ENCODE measurements around the gene SNX4. TPM values are rescaled to one million over a fixed set of nuclear protein-coding genes. Genes with fewer than 3 reads are reported as not detected.

SNX4 gene
- total and polyA plus RNA-seq, 4 donors: 25.9 to 54.6 (median 35.2) TPM

DNA sequence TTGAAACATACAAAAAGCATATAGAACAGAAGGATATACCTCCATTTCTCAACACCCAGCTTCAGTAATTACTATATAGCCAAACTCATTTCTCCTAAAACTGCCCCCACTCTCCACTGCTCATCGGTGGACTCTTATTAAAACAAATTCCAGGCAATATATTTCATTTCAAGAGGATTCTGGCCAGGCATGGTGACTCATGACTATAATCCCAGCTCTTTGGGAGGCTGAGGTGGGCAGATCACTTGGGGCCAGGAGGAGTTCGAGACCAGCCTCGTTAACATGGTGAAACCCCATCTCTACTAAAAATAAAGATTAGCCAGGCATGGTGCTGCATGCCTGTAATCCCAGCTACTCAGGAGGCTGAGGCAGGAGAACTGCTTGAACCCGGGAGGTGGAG lies 40.9 kb downstream of the SNX4 start:
- TF ChIP-seq TAF1 (conservative IDR thresholded peaks at IDR 0.05) (no peak), FOXA1 (IDR thresholded peaks at IDR 0.05) (no peak), SP1 (IDR thresholded peaks at IDR 0.05) (no peak), HNF4A (conservative IDR thresholded peaks at IDR 0.05) (no peak), EGR1 (IDR thresholded peaks at IDR 0.05; ENCODE audit: low read depth in 2 of 2) (no peak), FOXA2 (IDR thresholded peaks at IDR 0.05) (no peak)
- TF ChIP-seq, protein P1, sequence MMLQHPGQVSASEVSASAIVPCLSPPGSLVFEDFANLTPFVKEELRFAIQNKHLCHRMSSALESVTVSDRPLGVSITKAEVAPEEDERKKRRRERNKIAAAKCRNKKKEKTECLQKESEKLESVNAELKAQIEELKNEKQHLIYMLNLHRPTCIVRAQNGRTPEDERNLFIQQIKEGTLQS (IDR thresholded peaks at IDR 0.05): no peak
- no peak overlapping the region for H3K9ac ChIP-seq (ENCODE audit: low read depth in 1 of 2, low read length in 2 of 2)
- H3K27me3 ChIP-seq (ENCODE audit: control insufficient read depth in 4 of 4, insufficient read depth in 4 of 4, low read length in 3 of 4): no peaks in the 10 kb centered on the region
- no peak overlapping the region for H3K27ac ChIP-seq (ENCODE audit: low read depth in 1 of 2, low read length in 2 of 2)
- no peaks in the 10 kb centered on the region for H3K9me3 ChIP-seq (ENCODE audit: control insufficient read depth in 4 of 4, low read length in 3 of 4)
- peaks cover 0 to 16% (median 8%) of the 10 kb centered on the region in 4 donors for H3K36me3 ChIP-seq (ENCODE audit: control insufficient read depth in 4 of 4, insufficient read depth in 3 of 4, low read depth in 1 of 4, low read length in 3 of 4)
- no peak for DNase-seq (ENCODE audit: low spot score)
- peaks cover 0 to 6% (median 1%) of the 10 kb centered on the region in 4 donors for H3K4me1 ChIP-seq (ENCODE audit: control insufficient read depth in 4 of 4, insufficient read depth in 4 of 4, low read length in 3 of 4)
- 97% methylated on average over 4 of the region's 4 CpGs for WGBS
- H3K4me3 ChIP-seq (ENCODE audit: low read depth in 1 of 3, low read length in 3 of 3): no peak overlapping the region

- Histone ChIP-seq H3K27me3 (ENCODE audit: control insufficient read depth in 4 of 4, insufficient read depth in 4 of 4, low read length in 3 of 4) (no peaks in the 10 kb centered on the region), H3K9ac (ENCODE audit: low read depth in 1 of 2, low read length in 2 of 2) (no peak overlapping the region), H3K4me1 (ENCODE audit: control insufficient read depth in 4 of 4, insufficient read depth in 4 of 4, low read length in 3 of 4) (peaks cover 0 to 3% (median 1%) of the 10 kb centered on the region in 4 donors), H3K36me3 (ENCODE audit: control insufficient read depth in 4 of 4, insufficient read depth in 3 of 4, low read depth in 1 of 4, low read length in 3 of 4) (peaks cover 0 to 16% (median 10%) of the 10 kb centered on the region in 4 donors), H3K4me3 (ENCODE audit: low read depth in 1 of 3, low read length in 3 of 3) (no peak overlapping the region), H3K9me3 (ENCODE audit: control insufficient read depth in 4 of 4, low read length in 3 of 4) (no peaks in the 10 kb centered on the region), H3K27ac (ENCODE audit: low read depth in 1 of 2, low read length in 2 of 2) (no peak overlapping the region)
- whole genome bisulfite sequencing: 95% methylated on average over 2 of the region's 2 CpGs
- no peak for DNase-seq (ENCODE audit: low spot score)
- TF ChIP-seq TAF1 (conservative IDR thresholded peaks at IDR 0.05): no peak
- TF ChIP-seq NR2F2 (IDR thresholded peaks at IDR 0.05): no peak
- no peak for TF ChIP-seq JUND (IDR thresholded peaks at IDR 0.05)
- TF ChIP-seq FOXA2 (IDR thresholded peaks at IDR 0.05): no peak
- TF ChIP-seq YY1 (IDR thresholded peaks at IDR 0.05): no peak
- TF ChIP-seq RXRA (IDR thresholded peaks at IDR 0.05): no peak
- no peak for TF ChIP-seq SP1 (IDR thresholded peaks at IDR 0.05)
- TF ChIP-seq HNF4A (conservative IDR thresholded peaks at IDR 0.05): no peak
- no peak for TF ChIP-seq ZBTB33 (IDR thresholded peaks at IDR 0.05)
- TF ChIP-seq RAD21 (IDR thresholded peaks at IDR 0.05): no peak
These were observed 41.7 kb downstream of the SNX4 start for GRCh38 chr3:125478326-125478725.

GRCh38 chr3:125477701-125478100 lies 42.3 kb downstream of the SNX4 start:
- Histone ChIP-seq H3K27ac (ENCODE audit: low read depth in 1 of 2, low read length in 2 of 2) (no peak overlapping the region), H3K9me3 (ENCODE audit: control insufficient read depth in 4 of 4, low read length in 3 of 4) (no peaks in the 10 kb centered on the region), H3K4me3 (ENCODE audit: low read depth in 1 of 3, low read length in 3 of 3) (no peak overlapping the region), H3K4me1 (ENCODE audit: control insufficient read depth in 4 of 4, insufficient read depth in 4 of 4, low read length in 3 of 4) (peaks cover 0 to 2% (median under 1%) of the 10 kb centered on the region in 4 donors), H3K27me3 (ENCODE audit: control insufficient read depth in 4 of 4, insufficient read depth in 4 of 4, low read length in 3 of 4) (no peaks in the 10 kb centered on the region), H3K9ac (ENCODE audit: low read depth in 1 of 2, low read length in 2 of 2) (no peak overlapping the region), H3K36me3 (ENCODE audit: control insufficient read depth in 4 of 4, insufficient read depth in 3 of 4, low read depth in 1 of 4, low read length in 3 of 4) (peaks cover 0 to 20% (median 11%) of the 10 kb centered on the region in 4 donors)
- WGBS: 97% methylated on average over 1 of the region's 1 CpG
- DNase-seq (ENCODE audit: low spot score): no peak
- TF ChIP-seq, protein P2, sequence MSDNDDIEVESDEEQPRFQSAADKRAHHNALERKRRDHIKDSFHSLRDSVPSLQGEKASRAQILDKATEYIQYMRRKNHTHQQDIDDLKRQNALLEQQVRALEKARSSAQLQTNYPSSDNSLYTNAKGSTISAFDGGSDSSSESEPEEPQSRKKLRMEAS (IDR thresholded peaks at IDR 0.05): no peak
- no peak for TF ChIP-seq FOXA2 (IDR thresholded peaks at IDR 0.05)
